Caco-2 (cell line): ENCODE data around the gene TP63. TPM values are rescaled to one million over a fixed set of nuclear protein-coding genes. Genes with fewer than 3 reads are reported as not detected.

Source experiments
- BruUV-seq: library from RNA; stranded (reverse); fragments of 400-500 nt; replicated peaks from 2 replicates; lab custom pipeline; 2021; lab: Mats Ljungman, UMichigan
- CTCF ChIA-PET: fragments of 300-600 bp; sonication (Branson Sonifier 250); formaldehyde crosslinking; loops from one replicate; lab custom pipeline; 2022; ENCODE audit warnings: antibody characterized with exemption; lab: Charles Lee
- POLR2A ChIA-PET: fragments of 300-600 bp; sonication (Branson Sonifier 250); formaldehyde crosslinking; loops from one replicate; lab custom pipeline; 2022; ENCODE audit warnings: antibody characterized with exemption; lab: Charles Lee
- DNase-seq, 2 experiments: peaks; one replicate each; pipeline versions ENCODE4 v3.0.0 to v3.0.0-alpha.2; 2020 to 2022
- H3K27me3 ChIP-seq: replicated peaks from 2 replicates; pipeline ENCODE4 v1.6.0; 2011; ENCODE audit warnings: low read length; ENCODE audit not compliant: control insufficient read depth, insufficient read depth
- H3K36me3 ChIP-seq: 2 replicates; pipeline ENCODE4 v1.5.1; 2011; ENCODE audit warnings: low read length; ENCODE audit not compliant: control insufficient read depth, insufficient read depth
- H3K4me1 ChIP-seq: fragments of 250-450 bp; sonication (Bioruptor Pico); 2 replicates; pipeline ENCODE4 v1.5.1; 2020; ENCODE audit warnings: mild to moderate bottlenecking
- H3K4me3 ChIP-seq: 2 replicates; pipeline ENCODE4 v1.5.1; 2011; ENCODE audit warnings: low read depth, mild to moderate bottlenecking, control low read depth, low read length
- H3K9me3 ChIP-seq: fragments of 250-450 bp; sonication (Bioruptor Pico); 2 replicates; pipeline ENCODE4 v1.5.1; 2020; ENCODE audit warnings: mild to moderate bottlenecking, moderate library complexity
- H3K27ac Mint-ChIP-seq: one replicate; pipeline ENCODE4 v1.8.0; 2022; ENCODE audit warnings: mixed read lengths; ENCODE audit not compliant: unreplicated experiment
- H3K27me3 Mint-ChIP-seq: one replicate; pipeline ENCODE4 v1.8.0; 2022; ENCODE audit warnings: mixed read lengths; ENCODE audit not compliant: insufficient read depth, unreplicated experiment
- H3K36me3 Mint-ChIP-seq: one replicate; pipeline ENCODE4 v1.8.0; 2022; ENCODE audit warnings: mild to moderate bottlenecking, mixed read lengths; ENCODE audit not compliant: insufficient read depth, unreplicated experiment
- H3K4me1 Mint-ChIP-seq: one replicate; pipeline ENCODE4 v1.8.0; 2022; ENCODE audit warnings: low read depth, mixed read lengths; ENCODE audit not compliant: unreplicated experiment
- H3K4me3 Mint-ChIP-seq: one replicate; pipeline ENCODE4 v1.8.0; 2022; ENCODE audit warnings: mild to moderate bottlenecking, moderate library complexity, mixed read lengths; ENCODE audit not compliant: unreplicated experiment
- H3K9me3 Mint-ChIP-seq: one replicate; pipeline ENCODE4 v1.8.0; 2022; ENCODE audit warnings: mixed read lengths; ENCODE audit not compliant: unreplicated experiment
- CTCF ChIP-seq, 2 experiments: fragments of 200-600 bp in 1 of 2; IDR thresholded peaks; 1 replicate in 1 of 2; 2 replicates in 1 of 2; pipeline versions ENCODE4 v1.5.1 to v1.8.0; 2011 to 2022; ENCODE audit warnings: antibody characterized with exemption in 1 of 2, control low read depth in 1 of 2, inconsistent platforms in 1 of 2, low read depth in 1 of 2, low read length in 1 of 2, mild to moderate bottlenecking in 1 of 2, moderate library complexity in 1 of 2; ENCODE audit not compliant: insufficient read depth in 1 of 2, severe bottlenecking in 1 of 2, unreplicated experiment in 1 of 2
- intact Hi-C: fragments of 100-400 bp; cut with micrococcal nuclease; formaldehyde crosslinking; loops from one replicate; pipeline ENCODE4 v1.10.0; 2022; ENCODE audit not compliant: unreplicated experiment
- total RNA-seq: library from RNA; stranded (reverse); gene quantifications from 2 replicates; pipeline ENCODE4 v1.2.3, GENCODE V29; 2022

The TP63 gene
- total RNA-seq, 1 experiment from 2014 or later, result 1.2 TPM

- Histone ChIP-seq H3K27me3 (no peaks in the 10 kb centered on the region), H3K9me3 (no peaks in the 10 kb centered on the region), H3K4me3 (no peak overlapping the region), H3K36me3 (no peaks in the 10 kb centered on the region), H3K4me1 (peaks cover 8% of the 10 kb centered on the region; the same call in 1 of the 2 replicates)
- CTCF ChIA-PET, result no interaction called here
- no TSS peak for BruUV-seq
- Mint-ChIP-seq H3K9me3 (no peaks in the 10 kb centered on the region), H3K4me3 (no peak overlapping the region), H3K4me1 (no peaks in the 10 kb centered on the region), H3K27ac (no peak overlapping the region), H3K27me3 (no peaks in the 10 kb centered on the region), H3K36me3 (no peaks in the 10 kb centered on the region)
- TF ChIP-seq CTCF (IDR thresholded peaks at IDR 0.05; ENCODE audit: insufficient read depth in 1 of 2, low read depth in 1 of 2, low read length in 1 of 2, severe bottlenecking in 1 of 2, unreplicated experiment in 1 of 2), result no peak
- POLR2A ChIA-PET, result no interaction called here
- DNase-seq, result no peak
- intact Hi-C loops, result loop anchor here (10.0 kb wide), 1 partner anchor 164 kb away; no protein-coding TSS in a partner anchor
Measured at GRCh38 chr3:189780546-189781270, 149.5 kb downstream of the TP63 start.

GRCh38 chr3:189781415-189781814 lies 150.2 kb downstream of the TP63 start:
- BruUV-seq, result no TSS peak
- intact Hi-C loops, result loop anchor here (10.0 kb wide), 1 partner anchor 163 kb away; no protein-coding TSS in a partner anchor
- no peaks in the 10 kb centered on the region for H3K9me3 Mint-ChIP-seq
- no peaks in the 10 kb centered on the region for H3K9me3 ChIP-seq
- no peaks in the 10 kb centered on the region for H3K27me3 Mint-ChIP-seq
- no peaks in the 10 kb centered on the region for H3K36me3 ChIP-seq
- H3K27me3 ChIP-seq, result no peaks in the 10 kb centered on the region
- H3K4me3 ChIP-seq, result no peak overlapping the region
- H3K4me1 Mint-ChIP-seq, result no peaks in the 10 kb centered on the region
- CTCF ChIA-PET, result no interaction called here
- no peak overlapping the region for H3K27ac Mint-ChIP-seq
- H3K36me3 Mint-ChIP-seq, result no peaks in the 10 kb centered on the region
- POLR2A ChIA-PET, result no interaction called here
- DNase-seq, result no peak
- no peak for TF ChIP-seq CTCF (IDR thresholded peaks at IDR 0.05; ENCODE audit: insufficient read depth in 1 of 2, low read depth in 1 of 2, low read length in 1 of 2, severe bottlenecking in 1 of 2, unreplicated experiment in 1 of 2)
- H3K4me3 Mint-ChIP-seq, result no peak overlapping the region
- peaks cover 8% of the 10 kb centered on the region; the same call in 1 of the 2 replicates for H3K4me1 ChIP-seq

- peak in 1 of 2 experiments; percentile 10 for TF ChIP-seq CTCF (IDR thresholded peaks at IDR 0.05; ENCODE audit: insufficient read depth in 1 of 2, low read depth in 1 of 2, low read length in 1 of 2, severe bottlenecking in 1 of 2, unreplicated experiment in 1 of 2)
- Mint-ChIP-seq H3K36me3 (no peaks in the 10 kb centered on the region), H3K4me3 (no peak overlapping the region), H3K27me3 (no peaks in the 10 kb centered on the region), H3K4me1 (peaks cover 7% of the 10 kb centered on the region), H3K9me3 (no peaks in the 10 kb centered on the region), H3K27ac (no peak overlapping the region)
- Histone ChIP-seq H3K27me3 (no peaks in the 10 kb centered on the region), H3K9me3 (no peaks in the 10 kb centered on the region), H3K4me3 (no peak overlapping the region), H3K4me1 (peaks cover 4% of the 10 kb centered on the region; the same call in 1 of the 2 replicates), H3K36me3 (no peaks in the 10 kb centered on the region)
- ChIA-PET CTCF (interaction anchor here (0.9 kb wide), 1 partner anchor 162 kb away, joined by 4 read pairs; no protein-coding TSS in a partner anchor), POLR2A (no interaction called here)
- DNase-seq, result no peak
- BruUV-seq, result no TSS peak
- intact Hi-C loops, result loop anchor here (10.0 kb wide), 1 partner anchor 158 kb away; no protein-coding TSS in a partner anchor
Measured at GRCh38 chr3:189786479-189787064, 155.4 kb downstream of the TP63 start.
